ENCODE results near the gene FGF6. TPM values are rescaled to one million over a fixed set of nuclear protein-coding genes. Genes with fewer than 3 reads are reported as not detected.

Gene FGF6
- total and polyA plus RNA-seq, 7 donors, result not detected

- DNase-seq, result no peak
- H3K9me3 ChIP-seq, result no peaks in the 10 kb centered on the region
- no peaks in the 10 kb centered on the region for H3K36me3 ChIP-seq
- no peak overlapping the region for H3K4me3 ChIP-seq
- intact Hi-C loops (cut with DNase I), result no loop called here
- no peaks in the 10 kb centered on the region for H3K27me3 ChIP-seq
- no peak overlapping the region for H3K27ac ChIP-seq
- TF ChIP-seq POLR2A (IDR thresholded peaks at IDR 0.05) (no peak), EP300 (IDR thresholded peaks at IDR 0.05) (no peak), POLR2AphosphoS5 (IDR thresholded peaks at IDR 0.05) (no peak)
- TF ChIP-seq, protein P1, sequence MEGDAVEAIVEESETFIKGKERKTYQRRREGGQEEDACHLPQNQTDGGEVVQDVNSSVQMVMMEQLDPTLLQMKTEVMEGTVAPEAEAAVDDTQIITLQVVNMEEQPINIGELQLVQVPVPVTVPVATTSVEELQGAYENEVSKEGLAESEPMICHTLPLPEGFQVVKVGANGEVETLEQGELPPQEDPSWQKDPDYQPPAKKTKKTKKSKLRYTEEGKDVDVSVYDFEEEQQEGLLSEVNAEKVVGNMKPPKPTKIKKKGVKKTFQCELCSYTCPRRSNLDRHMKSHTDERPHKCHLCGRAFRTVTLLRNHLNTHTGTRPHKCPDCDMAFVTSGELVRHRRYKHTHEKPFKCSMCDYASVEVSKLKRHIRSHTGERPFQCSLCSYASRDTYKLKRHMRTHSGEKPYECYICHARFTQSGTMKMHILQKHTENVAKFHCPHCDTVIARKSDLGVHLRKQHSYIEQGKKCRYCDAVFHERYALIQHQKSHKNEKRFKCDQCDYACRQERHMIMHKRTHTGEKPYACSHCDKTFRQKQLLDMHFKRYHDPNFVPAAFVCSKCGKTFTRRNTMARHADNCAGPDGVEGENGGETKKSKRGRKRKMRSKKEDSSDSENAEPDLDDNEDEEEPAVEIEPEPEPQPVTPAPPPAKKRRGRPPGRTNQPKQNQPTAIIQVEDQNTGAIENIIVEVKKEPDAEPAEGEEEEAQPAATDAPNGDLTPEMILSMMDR (IDR thresholded peaks at IDR 0.05), result no peak
- WGBS, 2 donors, result 73 to 74% methylated on average over 5 of the region's 5 CpGs
- H3K4me1 ChIP-seq, result peaks cover 0 to 7% (median 5%) of the 10 kb centered on the region in 4 donors
These were observed 5.9 kb downstream of the FGF6 start for GRCh38 chr12:4439736-4440135.

- 65 to 81% methylated on average over 14 of the region's 14 CpGs for WGBS, 2 donors
- Histone ChIP-seq H3K27ac (no peak overlapping the region), H3K4me1 (peaks cover 0 to 7% (median 5%) of the 10 kb centered on the region in 4 donors), H3K9me3 (no peaks in the 10 kb centered on the region), H3K27me3 (no peaks in the 10 kb centered on the region), H3K36me3 (no peaks in the 10 kb centered on the region), H3K4me3 (no peak overlapping the region)
- intact Hi-C loops (cut with DNase I), result no loop called here
- no peak for TF ChIP-seq EP300 (IDR thresholded peaks at IDR 0.05)
- no peak for TF ChIP-seq POLR2AphosphoS5 (IDR thresholded peaks at IDR 0.05)
- no peak for TF ChIP-seq POLR2A (IDR thresholded peaks at IDR 0.05)
- TF ChIP-seq, protein P1 (IDR thresholded peaks at IDR 0.05), result no peak
- no peak for DNase-seq
These were observed 6.6 kb downstream of the FGF6 start for GRCh38 chr12:4438834-4439596.

GRCh38 chr12:4435537-4435936 lies 10.1 kb downstream of the FGF6 start:
- no peak overlapping the region for H3K4me3 ChIP-seq
- no peaks in the 10 kb centered on the region for H3K36me3 ChIP-seq
- TF ChIP-seq, protein P1 (IDR thresholded peaks at IDR 0.05), result no peak
- no peak for TF ChIP-seq POLR2AphosphoS5 (IDR thresholded peaks at IDR 0.05)
- no peak for TF ChIP-seq POLR2A (IDR thresholded peaks at IDR 0.05)
- TF ChIP-seq EP300 (IDR thresholded peaks at IDR 0.05), result no peak
- no peak overlapping the region for H3K27ac ChIP-seq
- intact Hi-C loops (cut with DNase I), result no loop called here
- WGBS, 2 donors, result 71 to 82% methylated on average over 6 of the region's 6 CpGs
- no peaks in the 10 kb centered on the region for H3K4me1 ChIP-seq
- H3K9me3 ChIP-seq, result no peaks in the 10 kb centered on the region
- H3K27me3 ChIP-seq, result no peaks in the 10 kb centered on the region
- no peak for DNase-seq

DNA sequence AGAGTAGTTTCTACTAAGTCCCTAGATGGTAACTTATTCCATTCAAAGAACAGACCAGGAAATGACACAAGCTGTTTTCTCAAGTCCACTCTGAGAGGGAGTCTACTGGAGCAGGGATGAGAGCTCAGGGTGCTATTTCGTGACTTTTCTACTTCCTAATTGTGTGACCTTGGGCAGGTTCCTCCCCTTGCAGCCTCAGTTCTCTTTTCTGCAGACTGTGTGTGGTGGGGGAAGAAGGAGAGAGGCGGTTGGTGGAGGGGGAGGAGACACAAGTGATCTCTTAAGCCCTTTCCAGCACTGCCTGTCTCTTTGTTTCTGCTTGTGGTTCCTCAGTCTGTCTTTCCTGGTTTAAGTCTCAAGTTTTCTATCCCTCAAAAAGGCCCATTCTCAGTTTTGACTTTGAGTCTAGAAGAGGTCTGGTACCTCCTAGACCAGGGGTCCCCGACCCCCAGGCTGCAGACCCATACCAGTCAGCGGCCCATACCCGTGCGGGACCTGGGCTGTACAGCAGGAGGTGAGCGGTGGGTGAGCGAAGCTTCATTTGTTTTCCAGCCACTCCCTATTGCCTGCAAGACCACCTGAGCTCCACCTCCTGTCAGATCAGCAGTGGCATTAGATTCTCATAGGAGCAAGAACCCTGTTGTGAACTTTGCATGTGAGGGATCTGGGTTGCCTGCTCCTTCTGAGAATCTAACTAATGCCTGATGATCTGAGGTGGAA lies 10.7 kb downstream of the FGF6 start:
- intact Hi-C loops (cut with DNase I), result no loop called here
- Histone ChIP-seq H3K27ac (no peak overlapping the region), H3K36me3 (no peaks in the 10 kb centered on the region), H3K4me3 (no peak overlapping the region), H3K4me1 (no peaks in the 10 kb centered on the region), H3K27me3 (no peaks in the 10 kb centered on the region), H3K9me3 (no peaks in the 10 kb centered on the region)
- DNase-seq, result no peak
- no peak for TF ChIP-seq EP300 (IDR thresholded peaks at IDR 0.05)
- TF ChIP-seq, protein P1 (IDR thresholded peaks at IDR 0.05), result no peak
- 81 to 90% methylated on average over 8 of the region's 8 CpGs for WGBS, 2 donors

Measured in sigmoid colon (tissue), 7 donors.